ENCODE data around the gene PCSK5. TPM values are rescaled to one million over a fixed set of nuclear protein-coding genes. Genes with fewer than 3 reads are reported as not detected.

The PCSK5 gene
- total and polyA plus RNA-seq, 2 of the 8 experiments (the other 6 are each of a cell fraction or from before 2014, with no cell fraction given), result 5.5 to 10.7 TPM

GRCh38 chr9:76200745-76201144 lies 310.3 kb downstream of the PCSK5 start (continued):
- TF ChIP-seq CHD7 (IDR thresholded peaks at IDR 0.05; ENCODE audit: insufficient replicate concordance, low read length), result no peak
- no peak for TF ChIP-seq EZH2 (IDR thresholded peaks at IDR 0.05; ENCODE audit: low read depth, low read length, severe bottlenecking)
- no peak for TF ChIP-seq BCL11A (IDR thresholded peaks at IDR 0.05; ENCODE audit: low read depth in 2 of 2, low read length in 2 of 2)
- no peak for TF ChIP-seq NRF1 (IDR thresholded peaks at IDR 0.05; ENCODE audit: low read depth, low read length)
- no peak for TF ChIP-seq RAD21 (IDR thresholded peaks at IDR 0.05 in 1 of 2, conservative IDR thresholded peaks at IDR 0.05 in 1 of 2; ENCODE audit: low read depth in 2 of 2, low read length in 2 of 2)
- no peak for TF ChIP-seq SP2 (IDR thresholded peaks at IDR 0.05; ENCODE audit: low read length)
- no peak for TF ChIP-seq CREB1 (IDR thresholded peaks at IDR 0.05)
- no peak for TF ChIP-seq FOSL1 (IDR thresholded peaks at IDR 0.05; ENCODE audit: insufficient read depth, low read depth, low read length)
- TF ChIP-seq CHD2 (IDR thresholded peaks at IDR 0.05; ENCODE audit: low read length), result no peak
- no peak for TF ChIP-seq POLR2A (IDR thresholded peaks at IDR 0.05; ENCODE audit: control extremely low read depth in 1 of 2, low read depth in 2 of 2, low read length in 2 of 2)
- no peak for TF ChIP-seq ZNF274 (IDR thresholded peaks at IDR 0.05; ENCODE audit: borderline replicate concordance, extremely low read depth, low read length)
- TF ChIP-seq SIRT6 (IDR thresholded peaks at IDR 0.05; ENCODE audit: low read length), result no peak
- no peak for TF ChIP-seq BACH1 (IDR thresholded peaks at IDR 0.05; ENCODE audit: low read length)
